Parathyroid adenoma (tissue), 2 donors: ENCODE results near the gene SHISAL2A.

Source experiments
- H2AFZ ChIP-seq: fragments of 300-600 bp; sonication (generic); one replicate; pipeline ENCODE4 v1.7.0; 2017; ENCODE audit warnings: antibody characterized with exemption, mild to moderate bottlenecking
- H3K27ac ChIP-seq: fragments of 300-600 bp; sonication (generic); one replicate; pipeline ENCODE4 v1.7.0; 2017
- H3K27me3 ChIP-seq: fragments of 300-600 bp; sonication (generic); one replicate; pipeline ENCODE4 v1.7.0; 2017; ENCODE audit warnings: low read length; ENCODE audit not compliant: control insufficient read depth, insufficient read depth
- H3K36me3 ChIP-seq: fragments of 300-600 bp; sonication (generic); one replicate; pipeline ENCODE4 v1.7.0; 2017; ENCODE audit warnings: low read length; ENCODE audit not compliant: control insufficient read depth, insufficient read depth
- H3K4me1 ChIP-seq: fragments of 300-600 bp; sonication (generic); one replicate; pipeline ENCODE4 v1.7.0; 2017; ENCODE audit warnings: control low read depth
- H3K4me2 ChIP-seq: fragments of 300-600 bp; sonication (generic); one replicate; pipeline ENCODE4 v1.7.0; 2017; ENCODE audit warnings: low read length
- H3K4me3 ChIP-seq: fragments of 300-600 bp; sonication (generic); one replicate; pipeline ENCODE4 v1.7.0; 2017; ENCODE audit warnings: low read depth, low read length
- H3K79me2 ChIP-seq: fragments of 300-600 bp; sonication (generic); one replicate; pipeline ENCODE4 v1.7.0; 2017; ENCODE audit warnings: control low read depth
- H3K9ac ChIP-seq: fragments of 300-600 bp; sonication (generic); one replicate; pipeline ENCODE4 v1.7.0; 2017; ENCODE audit warnings: mild to moderate bottlenecking
- H3K9me3 ChIP-seq: fragments of 300-600 bp; sonication (generic); one replicate; pipeline ENCODE4 v1.7.0; 2017; ENCODE audit warnings: low read length; ENCODE audit not compliant: control insufficient read depth
- TF ChIP-seq, protein P1 (sequence below): fragments of 300-600 bp; sonication (generic); IDR thresholded peaks from one replicate; pipeline ENCODE4 v1.7.0; 2017; ENCODE audit warnings: antibody characterized with exemption, mild to moderate bottlenecking
- donor health status: primary hyperparathyroidism.

The SHISAL2A gene

DNA sequence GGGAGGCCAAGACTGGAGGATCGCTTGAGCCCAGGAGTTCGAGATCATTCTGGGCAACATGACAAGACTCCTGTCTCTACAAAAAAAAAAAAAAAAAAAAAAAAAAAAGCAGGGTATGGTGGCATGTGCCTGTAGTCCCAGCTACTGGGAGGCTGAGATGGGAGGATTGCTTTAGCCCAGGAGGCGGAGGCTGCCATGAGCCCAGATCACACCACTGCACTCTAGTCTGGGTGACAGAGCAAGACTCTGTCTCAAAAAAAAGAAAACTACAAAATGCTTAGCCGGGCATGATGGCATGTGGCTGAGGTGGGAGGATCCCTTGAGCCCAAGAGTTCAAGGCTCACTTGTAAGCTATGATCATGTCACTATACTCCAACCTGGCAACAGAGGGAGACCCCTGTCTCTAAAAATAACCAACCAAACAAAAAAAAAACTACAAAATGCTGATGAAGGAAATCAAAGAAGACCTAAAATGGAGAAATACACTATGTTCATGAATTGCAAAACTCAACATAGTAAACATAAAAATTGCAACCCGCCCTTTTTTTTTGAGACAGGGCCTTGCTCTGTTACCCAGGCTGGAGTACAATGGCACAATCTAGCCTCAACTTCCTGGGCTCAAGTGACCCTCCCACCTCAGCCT, 20.4 kb downstream of the SHISAL2A start:
- H3K79me2 ChIP-seq: no peaks in the 10 kb centered on the region

GRCh38 chr1:52654063-52654462, 21.1 kb downstream of the SHISAL2A start:
- TF ChIP-seq, protein P1, sequence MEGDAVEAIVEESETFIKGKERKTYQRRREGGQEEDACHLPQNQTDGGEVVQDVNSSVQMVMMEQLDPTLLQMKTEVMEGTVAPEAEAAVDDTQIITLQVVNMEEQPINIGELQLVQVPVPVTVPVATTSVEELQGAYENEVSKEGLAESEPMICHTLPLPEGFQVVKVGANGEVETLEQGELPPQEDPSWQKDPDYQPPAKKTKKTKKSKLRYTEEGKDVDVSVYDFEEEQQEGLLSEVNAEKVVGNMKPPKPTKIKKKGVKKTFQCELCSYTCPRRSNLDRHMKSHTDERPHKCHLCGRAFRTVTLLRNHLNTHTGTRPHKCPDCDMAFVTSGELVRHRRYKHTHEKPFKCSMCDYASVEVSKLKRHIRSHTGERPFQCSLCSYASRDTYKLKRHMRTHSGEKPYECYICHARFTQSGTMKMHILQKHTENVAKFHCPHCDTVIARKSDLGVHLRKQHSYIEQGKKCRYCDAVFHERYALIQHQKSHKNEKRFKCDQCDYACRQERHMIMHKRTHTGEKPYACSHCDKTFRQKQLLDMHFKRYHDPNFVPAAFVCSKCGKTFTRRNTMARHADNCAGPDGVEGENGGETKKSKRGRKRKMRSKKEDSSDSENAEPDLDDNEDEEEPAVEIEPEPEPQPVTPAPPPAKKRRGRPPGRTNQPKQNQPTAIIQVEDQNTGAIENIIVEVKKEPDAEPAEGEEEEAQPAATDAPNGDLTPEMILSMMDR: no peak
- Histone ChIP-seq H3K4me2 (no peak overlapping the region), H3K4me3 (no peak overlapping the region), H3K27me3 (no peaks in the 10 kb centered on the region), H2AFZ (no peak overlapping the region), H3K4me1 (no peaks in the 10 kb centered on the region), H3K27ac (no peak overlapping the region), H3K9ac (no peak overlapping the region), H3K9me3 (no peaks in the 10 kb centered on the region), H3K36me3 (no peaks in the 10 kb centered on the region), H3K79me2 (no peaks in the 10 kb centered on the region)

More for the DNA sequence above, 20.4 kb downstream of the SHISAL2A start:
- Histone ChIP-seq H3K4me1 (no peaks in the 10 kb centered on the region), H3K9me3 (no peaks in the 10 kb centered on the region), H3K36me3 (no peaks in the 10 kb centered on the region), H2AFZ (no peak overlapping the region), H3K27ac (no peak overlapping the region), H3K9ac (no peak overlapping the region), H3K4me2 (no peak overlapping the region), H3K4me3 (no peak overlapping the region), H3K27me3 (no peaks in the 10 kb centered on the region)
- TF ChIP-seq, protein P1: no peak

DNA sequence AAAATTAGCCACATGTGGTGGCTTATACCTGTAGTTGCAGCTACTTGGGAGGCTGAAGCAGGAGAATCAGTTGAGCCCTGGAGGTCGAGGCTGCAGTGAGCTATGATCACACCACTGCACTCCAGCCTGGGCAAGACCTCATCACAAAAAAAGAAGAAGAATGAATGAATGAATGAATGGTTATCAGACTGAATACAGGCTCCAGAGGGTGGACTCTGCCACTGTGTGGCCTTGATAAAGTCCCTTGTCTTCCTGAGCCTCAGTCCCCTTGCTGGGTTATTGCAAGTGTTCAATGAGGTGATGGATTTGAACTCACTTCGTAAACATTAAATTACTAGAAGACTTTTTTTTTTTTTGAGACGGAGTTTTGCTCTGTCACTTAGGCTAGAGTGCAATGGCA, 24.7 kb downstream of the SHISAL2A start:
- Histone ChIP-seq H3K9me3 (no peaks in the 10 kb centered on the region), H3K4me3 (no peak overlapping the region), H3K27ac (no peak overlapping the region), H3K36me3 (no peaks in the 10 kb centered on the region), H2AFZ (no peak overlapping the region), H3K27me3 (no peaks in the 10 kb centered on the region), H3K9ac (no peak overlapping the region), H3K79me2 (no peaks in the 10 kb centered on the region), H3K4me1 (no peaks in the 10 kb centered on the region), H3K4me2 (no peak overlapping the region)
- TF ChIP-seq, protein P1: no peak

DNA sequence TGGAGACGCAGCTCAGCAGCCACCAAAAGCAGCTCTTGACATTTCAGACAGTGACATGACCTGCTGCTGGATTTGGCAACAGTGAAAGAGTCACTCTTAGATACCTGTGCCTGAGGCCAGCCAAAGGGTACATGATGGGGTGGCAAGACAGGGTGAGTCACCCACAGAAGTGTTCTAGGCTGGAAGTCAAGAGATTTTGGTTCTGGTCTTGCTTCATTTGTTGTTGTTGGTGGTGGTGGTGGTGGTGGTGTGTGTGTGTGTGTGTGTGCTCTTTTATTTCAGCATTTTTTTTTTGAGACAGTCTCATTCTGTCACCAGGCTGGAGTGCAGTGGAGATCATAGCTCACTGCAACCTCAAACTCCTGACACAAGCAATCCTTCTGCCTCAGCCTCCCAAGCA, 25.8 kb downstream of the SHISAL2A start:
- H3K4me3 ChIP-seq: no peak overlapping the region
- no peaks in the 10 kb centered on the region for H3K36me3 ChIP-seq
- no peak overlapping the region for H3K4me2 ChIP-seq
- no peaks in the 10 kb centered on the region for H3K27me3 ChIP-seq
- H3K27ac ChIP-seq: no peak overlapping the region
- H2AFZ ChIP-seq: no peak overlapping the region
- no peaks in the 10 kb centered on the region for H3K9me3 ChIP-seq
- TF ChIP-seq, protein P1: no peak
- no peak overlapping the region for H3K9ac ChIP-seq
- no peaks in the 10 kb centered on the region for H3K79me2 ChIP-seq
- no peaks in the 10 kb centered on the region for H3K4me1 ChIP-seq

GRCh38 chr1:52659356-52659755, 26.4 kb downstream of the SHISAL2A start:
- H3K36me3 ChIP-seq: no peaks in the 10 kb centered on the region
- no peak overlapping the region for H3K27ac ChIP-seq
- no peaks in the 10 kb centered on the region for H3K79me2 ChIP-seq
- H3K9me3 ChIP-seq: no peaks in the 10 kb centered on the region
- TF ChIP-seq, protein P1: no peak
- H3K4me3 ChIP-seq: no peak overlapping the region
- no peaks in the 10 kb centered on the region for H3K4me1 ChIP-seq
- no peak overlapping the region for H2AFZ ChIP-seq
- no peak overlapping the region for H3K9ac ChIP-seq
- H3K27me3 ChIP-seq: no peaks in the 10 kb centered on the region
- H3K4me2 ChIP-seq: no peak overlapping the region
